Midbrain (tissue), 1 donor: Measurements from ENCODE around the gene PARP1.
A peak's percentile ranks its signal among the peaks of the same experiment; 100 is the strongest.
"Not testable (repeated sequence)": the region's sequence is repeated elsewhere in the genome, so short reads cannot be mapped to it uniquely, and the experiment has no call there.

Experiments
- DNase-seq: peaks from one replicate; lab custom pipeline; 2025; lab: John Stamatoyannopoulos, UW

Gene PARP1

GRCh38 chr1:226407497-226408284 lies at the start of gene PARP1:
TSS of gene PARP1 (minus strand) at chr1:226408093. CDS start at chr1:226407929, 164 bp downstream.
- peak; percentile 87 for DNase-seq

GRCh38 chr1:226457307-226457712 lies 49.4 kb upstream of the PARP1 start:
- no peak for DNase-seq

- no peak for DNase-seq
Measured at GRCh38 chr1:226455843-226456242, 48.0 kb upstream of the PARP1 start.

- DNase-seq = no peak
Measured at GRCh38 chr1:226454349-226454748, 46.5 kb upstream of the PARP1 start.

- no peak for DNase-seq
Measured at GRCh38 chr1:226453015-226453704, 45.3 kb upstream of the PARP1 start.

GRCh38 chr1:226450688-226451087 lies 42.8 kb upstream of the PARP1 start:
- no peak for DNase-seq

GRCh38 chr1:226449823-226450222 lies 41.9 kb upstream of the PARP1 start:
- no peak for DNase-seq

GRCh38 chr1:226447932-226448665 lies 40.2 kb upstream of the PARP1 start:
- no peak for DNase-seq

GRCh38 chr1:226446094-226446493 lies 38.2 kb upstream of the PARP1 start:
- DNase-seq = no peak

- no peak for DNase-seq
Measured at GRCh38 chr1:226444901-226445300, 37.0 kb upstream of the PARP1 start.

GRCh38 chr1:226443439-226443838 lies 35.5 kb upstream of the PARP1 start:
- no peak for DNase-seq

- DNase-seq = no peak
Measured at GRCh38 chr1:226443033-226443432, 35.1 kb upstream of the PARP1 start.

- no peak for DNase-seq
Measured at GRCh38 chr1:226441629-226442028, 33.7 kb upstream of the PARP1 start.

GRCh38 chr1:226440512-226440911 lies 32.6 kb upstream of the PARP1 start:
- DNase-seq = no peak

- DNase-seq = no peak
Measured at GRCh38 chr1:226438007-226438406, 30.1 kb upstream of the PARP1 start.

GRCh38 chr1:226436855-226437491 lies 29.1 kb upstream of the PARP1 start:
- no peak for DNase-seq

GRCh38 chr1:226436472-226436854 lies 28.6 kb upstream of the PARP1 start:
- no peak for DNase-seq

- no peak for DNase-seq
Measured at GRCh38 chr1:226433341-226433720, 25.4 kb upstream of the PARP1 start.

- DNase-seq = no peak
Measured at GRCh38 chr1:226432586-226433340, 24.9 kb upstream of the PARP1 start.

- not testable (repeated sequence) for DNase-seq
Measured at GRCh38 chr1:226431898-226432297, 24.0 kb upstream of the PARP1 start.

- DNase-seq = no peak
Measured at GRCh38 chr1:226429858-226430715, 22.2 kb upstream of the PARP1 start.
